HCT116 (cell line): ENCODE results near the gene PMAIP1. TPM values are rescaled to one million over a fixed set of nuclear protein-coding genes. Genes with fewer than 3 reads are reported as not detected.

Source experiments
- ATAC-seq: fragments of 200-7000 bp; cut with Tn5 transposase; 2 replicates; pipeline ENCODE4 v1.9.1; 2020; ENCODE audit warnings: mild to moderate bottlenecking, moderate library complexity
- BruUV-seq: library from RNA; stranded (reverse); fragments of 400-500 nt; replicated peaks from 2 replicates; lab custom pipeline; 2021; lab: Mats Ljungman, UMichigan
- CTCF ChIA-PET: fragments of 300-600 bp; sonication (Branson Sonifier 250); formaldehyde crosslinking; loops from one replicate; lab custom pipeline; 2021; ENCODE audit warnings: antibody characterized with exemption; lab: Charles Lee
- POLR2A ChIA-PET: fragments of 300-600, 350-600 bp; sonication (Branson Sonifier 250); formaldehyde crosslinking; loops from one replicate; lab custom pipeline; 2021; ENCODE audit warnings: antibody characterized with exemption; lab: Charles Lee
- RAD21 ChIA-PET, 2 experiments: fragments of 300-600 bp; sonication (Branson Sonifier 250); formaldehyde crosslinking; loops; one replicate each; lab custom pipeline; 2023; ENCODE audit warnings: low total read pairs in 2 of 2; ENCODE audit not compliant: uncharacterized antibody in 2 of 2, unreplicated experiment in 2 of 2, low non-redundant PET in 1 of 2; lab: Charles Lee
- DNase-seq: peaks from one replicate; pipeline ENCODE4 v3.0.0-alpha.2; 2010; ENCODE audit warnings: low read depth, low spot score
- H2AFZ ChIP-seq: fragments of 200-600 bp; shearing (Covaris generic), sonication (generic); 2 replicates; pipeline ENCODE4 v1.6.1; 2017; ENCODE audit warnings: low read depth, mixed run types, mixed read lengths, antibody characterized with exemption, low read length; ENCODE audit not compliant: poor library complexity, severe bottlenecking
- H3K27ac ChIP-seq: 2 replicates; pipeline ENCODE4 v1.5.1; 2012; ENCODE audit warnings: low read depth, low read length
- H3K27me3 ChIP-seq: fragments of 200-600 bp; sonication (generic); 2 replicates; pipeline ENCODE4 v1.6.1; 2016; ENCODE audit warnings: mixed run types, low read length, mixed read lengths; ENCODE audit not compliant: insufficient read depth
- H3K36me3 ChIP-seq, 2 experiments: fragments of 200-500 bp in 1 of 2; fragments of 200-600 bp in 1 of 2; sonication (Bioruptor generic) in 1 of 2; sonication (generic) in 1 of 2; 2 replicates each; pipeline versions ENCODE4 v1.5.1 to v1.6.1; 2014 to 2016; ENCODE audit warnings: low read length in 2 of 2, inconsistent platforms in 1 of 2, mixed read lengths in 1 of 2, mixed run types in 1 of 2; ENCODE audit not compliant: insufficient read depth in 2 of 2, control insufficient read depth in 1 of 2
- H3K4me1 ChIP-seq, 2 experiments: fragments of 200-600 bp in 1 of 2; sonication (generic) in 1 of 2; 2 replicates each; pipeline versions ENCODE4 v1.5.1 to v1.6.1; 2012 to 2017; ENCODE audit warnings: low read length in 2 of 2, inconsistent platforms in 1 of 2, mild to moderate bottlenecking in 1 of 2, mixed read lengths in 1 of 2, mixed run types in 1 of 2, moderate library complexity in 1 of 2; ENCODE audit not compliant: insufficient read depth in 2 of 2, control insufficient read depth in 1 of 2
- H3K4me2 ChIP-seq: fragments of 200-600 bp; sonication (generic); 2 replicates; pipeline ENCODE4 v1.6.1; 2017; ENCODE audit warnings: mixed run types, low read length, mixed read lengths
- H3K4me3 ChIP-seq, 2 experiments: fragments of 200-600 bp in 1 of 2; sonication (generic) in 1 of 2; replicated peaks in 1 of 2; 2 replicates each; pipeline ENCODE4 v1.5.1; 2011 to 2016; ENCODE audit warnings: low read length in 2 of 2, control low read depth in 1 of 2, low read depth in 1 of 2, mild to moderate bottlenecking in 1 of 2, mixed read lengths in 1 of 2, mixed run types in 1 of 2
- H3K79me2 ChIP-seq: fragments of 200-600 bp; sonication (generic); 2 replicates; pipeline ENCODE4 v1.6.1; 2017; ENCODE audit warnings: mild to moderate bottlenecking, mixed run types, low read length, moderate library complexity, mixed read lengths; ENCODE audit not compliant: insufficient read depth
- H3K9ac ChIP-seq: fragments of 200-600 bp; sonication (generic); 2 replicates; pipeline ENCODE4 v1.6.1; 2016; ENCODE audit warnings: low read length, mixed read lengths
- H3K9me2 ChIP-seq: fragments of 200-600 bp; sonication (generic), shearing (Covaris generic); 2 replicates; pipeline ENCODE4 v1.6.1; 2017; ENCODE audit warnings: mixed run types, mild to moderate bottlenecking, moderate library complexity; ENCODE audit not compliant: insufficient read depth
- H3K9me3 ChIP-seq, 2 experiments: fragments of 200-500 bp in 1 of 2; fragments of 200-600 bp in 1 of 2; sonication (Bioruptor generic) in 1 of 2; sonication (generic) in 1 of 2; 2 replicates each; pipeline ENCODE4 v1.6.1; 2014 to 2017; ENCODE audit warnings: low read length in 2 of 2, mixed read lengths in 2 of 2, inconsistent platforms in 1 of 2, low read depth in 1 of 2, mild to moderate bottlenecking in 1 of 2, mixed run types in 1 of 2, moderate library complexity in 1 of 2; ENCODE audit not compliant: control insufficient read depth in 1 of 2, insufficient read depth in 1 of 2
- H4K20me1 ChIP-seq: fragments of 200-600 bp; sonication (generic), shearing (Covaris generic); 2 replicates; pipeline ENCODE4 v1.6.1; 2017; ENCODE audit warnings: mixed run types, mild to moderate bottlenecking, moderate library complexity; ENCODE audit not compliant: insufficient read depth
- EGR1 ChIP-seq: IDR thresholded peaks from 2 replicates; pipeline ENCODE4 v1.6.1; 2012; ENCODE audit warnings: low read depth
- SIN3A ChIP-seq: IDR thresholded peaks from 2 replicates; pipeline ENCODE4 v1.6.1; 2012; ENCODE audit warnings: low read depth
- TCF7L2 ChIP-seq: IDR thresholded peaks from 2 replicates; pipeline ENCODE4 v1.7.0; 2011; ENCODE audit warnings: borderline replicate concordance, inconsistent platforms; ENCODE audit not compliant: insufficient read depth, insufficient read length; ENCODE audit errors: extremely low read depth
- ZBTB33 ChIP-seq: IDR thresholded peaks from 2 replicates; pipeline ENCODE4 v1.6.1; 2011; ENCODE audit warnings: mild to moderate bottlenecking, low read length, moderate library complexity; ENCODE audit not compliant: insufficient replicate concordance; ENCODE audit errors: extremely low read depth
- ZNF274 ChIP-seq: fragments of 200-500 bp; sonication (Bioruptor generic); IDR thresholded peaks from 2 replicates; pipeline ENCODE4 v1.6.1; 2014; ENCODE audit warnings: mild to moderate bottlenecking, low read depth, low read length, inconsistent platforms
- intact Hi-C: fragments of 100-400 bp; cut with micrococcal nuclease; formaldehyde crosslinking; loops from 2 replicates; pipeline ENCODE4 v1.10.0; 2022
- total RNA-seq: library from RNA; stranded (reverse); gene quantifications from one replicate; pipeline ENCODE4 v1.2.1, GENCODE V29; 2021; ENCODE audit not compliant: unreplicated experiment

The PMAIP1 gene
- total RNA-seq, 1 experiment from 2014 or later: 66.7 TPM

- no peak for DNase-seq
These were observed 50.6 kb downstream of the PMAIP1 start for GRCh38 chr18:59950215-59950944.

More at GRCh38 chr18:59950215-59950944, 50.6 kb downstream of the PMAIP1 start:
- Histone ChIP-seq H3K9me2 (no peaks in the 10 kb centered on the region), H3K9me3 (no peaks in the 10 kb centered on the region), H3K36me3 (no peaks in the 10 kb centered on the region), H3K9ac (no peak overlapping the region), H2AFZ (peak overlapping the region; percentile 74), H3K4me3 (no peak overlapping the region), H3K79me2 (no peaks in the 10 kb centered on the region), H3K27ac (peak overlapping the region; percentile 80; the same call in 1 of the 2 replicates), H4K20me1 (no peaks in the 10 kb centered on the region), H3K27me3 (no peaks in the 10 kb centered on the region), H3K4me1 (peaks cover 54 to 69% of the 10 kb centered on the region in 2 experiments), H3K4me2 (peak overlapping the region; percentile 68)
- TF ChIP-seq SIN3A (0 out of 2 replicates have a peak, but pooled peaks have one; percentile 31), TCF7L2 (peak; percentile 70), ZNF274 (no peak), ZBTB33 (no peak), EGR1 (no peak)
- RAD21 ChIA-PET: no interaction called here
- intact Hi-C loops: loop anchor here (2.0 kb wide), 1 partner anchor 28 kb away; no protein-coding TSS in a partner anchor
- no TSS peak for BruUV-seq
- no peak for ATAC-seq
- CTCF ChIA-PET: no interaction called here
- POLR2A ChIA-PET: interaction anchor here (0.6 to 2.6 kb wide), 5 partner anchors 7 to 1104 kb away, joined by 3 to 13 read pairs (median 3); partner anchors contain the start of gene PMAIP1
